ENCODE results near the gene LEF1.

GRCh38 chr4:108166441-108167315 is 2.1 kb downstream of the LEF1 start:
- no peak for TF ChIP-seq TARDBP (IDR thresholded peaks at IDR 0.05)
- TF ChIP-seq ZNF384 (IDR thresholded peaks at IDR 0.05) = no peak
- TF ChIP-seq SUZ12 (IDR thresholded peaks at IDR 0.05) = no peak
- TF ChIP-seq, protein P1, sequence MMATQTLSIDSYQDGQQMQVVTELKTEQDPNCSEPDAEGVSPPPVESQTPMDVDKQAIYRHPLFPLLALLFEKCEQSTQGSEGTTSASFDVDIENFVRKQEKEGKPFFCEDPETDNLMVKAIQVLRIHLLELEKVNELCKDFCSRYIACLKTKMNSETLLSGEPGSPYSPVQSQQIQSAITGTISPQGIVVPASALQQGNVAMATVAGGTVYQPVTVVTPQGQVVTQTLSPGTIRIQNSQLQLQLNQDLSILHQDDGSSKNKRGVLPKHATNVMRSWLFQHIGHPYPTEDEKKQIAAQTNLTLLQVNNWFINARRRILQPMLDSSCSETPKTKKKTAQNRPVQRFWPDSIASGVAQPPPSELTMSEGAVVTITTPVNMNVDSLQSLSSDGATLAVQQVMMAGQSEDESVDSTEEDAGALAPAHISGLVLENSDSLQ (IDR thresholded peaks at IDR 0.05) = no peak
- TF ChIP-seq ARNT (IDR thresholded peaks at IDR 0.05) = no peak
- no peak for TF ChIP-seq FOXA1 (IDR thresholded peaks at IDR 0.05)
- no peak for TF ChIP-seq HDGF (IDR thresholded peaks at IDR 0.05; ENCODE audit: borderline replicate concordance)
- no peak for TF ChIP-seq SP1 (IDR thresholded peaks at IDR 0.05)
- no peak for TF ChIP-seq FOXK2 (IDR thresholded peaks at IDR 0.05)
- TF ChIP-seq ELF4 (IDR thresholded peaks at IDR 0.05) = no peak
- TF ChIP-seq NFRKB (IDR thresholded peaks at IDR 0.05) = no peak
- no peak for TF ChIP-seq LEF1 (IDR thresholded peaks at IDR 0.05; ENCODE audit: borderline replicate concordance)
- TF ChIP-seq FOXM1 (IDR thresholded peaks at IDR 0.05; ENCODE audit: borderline replicate concordance) = no peak
- no peak for TF ChIP-seq BHLHE40 (IDR thresholded peaks at IDR 0.05; ENCODE audit: borderline replicate concordance)

Measured in HEK293T (cell line).